IPS-20b (cell line): ENCODE results near the gene SNTG2.
"Not testable (repeated sequence)": the region's sequence is repeated elsewhere in the genome, so short reads cannot be mapped to it uniquely, and the experiment has no call there.

ENCODE experiments used
- H3K27ac ChIP-seq: one replicate; pipeline ENCODE4 v1.5.1; 2013; ENCODE audit warnings: low read length
- H3K27me3 ChIP-seq: 2 replicates; pipeline ENCODE4 v1.6.1; 2013; ENCODE audit warnings: mild to moderate bottlenecking, low read length, inconsistent platforms; ENCODE audit not compliant: insufficient read depth
- H3K36me3 ChIP-seq: 2 replicates; pipeline ENCODE4 v1.6.1; 2013; ENCODE audit warnings: low read depth, mild to moderate bottlenecking, inconsistent platforms, low read length, moderate library complexity; ENCODE audit not compliant: insufficient read depth
- H3K4me1 ChIP-seq: 2 replicates; pipeline ENCODE4 v1.6.1; 2013; ENCODE audit warnings: mild to moderate bottlenecking, control low read depth, inconsistent platforms, low read length, moderate library complexity; ENCODE audit not compliant: insufficient read depth
- H3K4me3 ChIP-seq: 2 replicates; pipeline ENCODE4 v1.5.1; 2013; ENCODE audit warnings: mild to moderate bottlenecking, low read length, inconsistent platforms
- H3K9ac ChIP-seq: 2 replicates; pipeline ENCODE4 v1.6.1; 2013; ENCODE audit warnings: low read depth, mild to moderate bottlenecking, inconsistent platforms, low read length, moderate library complexity
- H3K9me3 ChIP-seq: 2 replicates; pipeline ENCODE4 v1.6.1; 2013; ENCODE audit warnings: mild to moderate bottlenecking, low read depth, low read length, inconsistent platforms; ENCODE audit not compliant: insufficient read depth

Gene SNTG2

GRCh38 chr2:1403565-1403964, 452.9 kb downstream of the SNTG2 start:
- H3K9ac ChIP-seq = no peak overlapping the region

DNA sequence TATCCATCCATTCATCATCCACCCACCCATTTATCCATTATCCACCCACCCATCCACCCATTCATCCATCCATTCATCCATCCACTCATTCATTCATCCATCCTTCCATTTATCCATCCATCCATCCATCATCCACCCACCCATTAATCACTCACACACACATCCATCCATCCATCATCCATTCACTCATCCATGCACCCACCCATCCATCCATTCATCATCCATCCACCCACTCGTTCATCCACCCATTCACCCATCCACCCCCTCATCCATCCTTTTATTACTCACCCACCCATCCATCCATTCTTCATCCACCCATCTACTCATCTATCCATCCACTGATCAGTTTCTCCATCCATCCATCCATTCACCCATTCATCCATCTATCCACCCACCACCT, 454.5 kb downstream of the SNTG2 start:
- H3K27me3 ChIP-seq = peaks cover 1% of the 10 kb centered on the region; the same call in 1 of the 2 replicates
- no peak overlapping the region for H3K4me3 ChIP-seq
- no peaks in the 10 kb centered on the region for H3K4me1 ChIP-seq
- H3K27ac ChIP-seq = no peak overlapping the region
- no peaks in the 10 kb centered on the region for H3K9me3 ChIP-seq
- no peaks in the 10 kb centered on the region for H3K36me3 ChIP-seq
- H3K9ac ChIP-seq = no peak overlapping the region

More at GRCh38 chr2:1403565-1403964, 452.9 kb downstream of the SNTG2 start:
- Histone ChIP-seq H3K4me3 (no peak overlapping the region), H3K27me3 (no peaks in the 10 kb centered on the region), H3K36me3 (no peaks in the 10 kb centered on the region), H3K27ac (no peak overlapping the region), H3K9me3 (no peaks in the 10 kb centered on the region), H3K4me1 (no peaks in the 10 kb centered on the region)

GRCh38 chr2:1405967-1406366, 455.3 kb downstream of the SNTG2 start:
- H3K36me3 ChIP-seq = no peaks in the 10 kb centered on the region
- H3K27me3 ChIP-seq = peaks cover 10% of the 10 kb centered on the region; the same call in 1 of the 2 replicates
- no peak overlapping the region for H3K4me3 ChIP-seq
- no peak overlapping the region for H3K27ac ChIP-seq
- H3K9ac ChIP-seq = no peak overlapping the region
- no peaks in the 10 kb centered on the region for H3K9me3 ChIP-seq
- H3K4me1 ChIP-seq = no peaks in the 10 kb centered on the region

GRCh38 chr2:1406434-1406833, 455.8 kb downstream of the SNTG2 start:
- Histone ChIP-seq H3K36me3 (no peaks in the 10 kb centered on the region), H3K27ac (no peak overlapping the region), H3K9ac (no peak overlapping the region), H3K4me1 (no peaks in the 10 kb centered on the region; the same call in 1 of the 2 replicates), H3K4me3 (no peak overlapping the region), H3K9me3 (no peaks in the 10 kb centered on the region), H3K27me3 (peaks cover 13% of the 10 kb centered on the region; the same call in 1 of the 2 replicates)

DNA sequence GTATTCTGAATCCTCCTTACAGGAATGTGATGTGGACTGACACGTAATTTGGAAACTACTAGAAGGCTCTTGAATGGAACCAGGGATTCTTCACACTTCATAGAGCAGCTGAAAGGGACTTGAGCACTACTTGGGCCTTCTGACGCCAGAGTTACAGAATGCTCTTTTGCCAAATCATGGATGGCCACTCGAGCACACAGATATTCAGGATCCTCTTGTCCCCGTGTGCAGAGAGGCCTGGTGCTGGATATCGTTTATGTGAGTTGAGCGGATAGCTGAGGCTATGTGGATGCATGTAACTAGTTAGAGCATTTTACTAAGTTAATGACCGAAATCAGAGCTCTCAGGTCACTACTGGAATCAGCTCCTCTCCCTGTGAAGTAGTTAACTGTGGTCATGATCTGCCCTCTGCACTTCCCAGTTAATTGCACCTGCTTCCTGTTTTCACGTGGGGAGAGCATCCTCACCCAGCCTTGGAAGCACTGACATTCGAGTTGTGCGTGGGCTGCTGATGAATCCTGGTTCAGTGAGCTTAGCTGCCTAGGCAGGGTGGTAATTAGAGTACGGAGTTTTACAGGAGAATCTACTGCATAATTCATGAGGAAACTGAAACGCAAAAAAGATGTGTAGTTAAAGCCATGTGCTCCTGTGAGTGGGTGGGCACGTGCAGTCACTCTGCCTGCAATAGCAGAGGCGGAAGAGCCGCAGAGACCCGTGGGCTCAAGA, 457.5 kb downstream of the SNTG2 start:
- no peak overlapping the region for H3K4me3 ChIP-seq

DNA sequence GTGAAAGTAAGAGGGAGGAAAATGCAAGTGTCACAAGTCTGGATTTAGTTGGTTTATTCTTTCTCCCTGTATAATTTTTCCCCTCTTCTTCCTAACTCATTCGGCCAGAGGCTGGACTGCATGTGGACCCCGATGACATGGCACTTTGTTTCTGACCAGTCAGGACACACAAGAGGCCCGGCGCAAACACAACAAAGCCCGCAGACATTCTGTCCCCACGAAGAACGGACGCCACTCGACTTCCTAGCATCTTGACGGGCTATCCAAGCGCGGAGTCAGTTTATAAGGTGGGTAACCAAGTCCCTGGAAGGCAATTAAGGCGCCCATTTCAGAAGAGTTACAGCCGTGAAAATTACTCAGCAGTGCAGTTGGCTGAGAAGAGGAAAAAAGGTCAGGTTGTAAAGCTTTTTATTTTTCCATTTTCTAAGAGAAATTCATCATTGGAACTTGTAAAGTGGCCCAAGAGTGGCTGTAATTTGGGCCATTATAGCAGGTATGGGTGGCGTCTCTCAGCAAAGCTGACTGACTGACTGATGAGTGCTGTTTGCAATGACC, 462.6 kb downstream of the SNTG2 start, which contains the start of gene TPO:
TPO (plus strand) TSS at position 308 of the 555 bp plus-strand sequence. CDS start 946 bp downstream, outside the sequence.
- no peaks in the 10 kb centered on the region; the same call in 1 of the 2 replicates for H3K4me1 ChIP-seq
- no peak within 1 kb of the TSS for H3K27ac ChIP-seq
- no peaks in the 10 kb centered on the region for H3K36me3 ChIP-seq
- no peaks in the 10 kb centered on the region for H3K9me3 ChIP-seq
- no peak within 1 kb of the TSS for H3K4me3 ChIP-seq
- H3K27me3 ChIP-seq = peaks cover 24% of the 10 kb centered on the region
- H3K9ac ChIP-seq = no peak within 1 kb of the TSS

More for the DNA sequence above, 457.5 kb downstream of the SNTG2 start:
- peaks cover 24% of the 10 kb centered on the region for H3K27me3 ChIP-seq
- no peaks in the 10 kb centered on the region for H3K9me3 ChIP-seq
- no peak overlapping the region for H3K27ac ChIP-seq
- no peak overlapping the region for H3K9ac ChIP-seq
- H3K36me3 ChIP-seq = no peaks in the 10 kb centered on the region
- H3K4me1 ChIP-seq = no peaks in the 10 kb centered on the region; the same call in 1 of the 2 replicates

GRCh38 chr2:1414121-1414520, 463.5 kb downstream of the SNTG2 start:
- H3K27ac ChIP-seq = no peak overlapping the region
- no peaks in the 10 kb centered on the region for H3K9me3 ChIP-seq
- H3K36me3 ChIP-seq = no peaks in the 10 kb centered on the region
- peaks cover 24% of the 10 kb centered on the region for H3K27me3 ChIP-seq
- H3K4me3 ChIP-seq = no peak overlapping the region
- H3K9ac ChIP-seq = no peak overlapping the region
- no peaks in the 10 kb centered on the region; the same call in 1 of the 2 replicates for H3K4me1 ChIP-seq

DNA sequence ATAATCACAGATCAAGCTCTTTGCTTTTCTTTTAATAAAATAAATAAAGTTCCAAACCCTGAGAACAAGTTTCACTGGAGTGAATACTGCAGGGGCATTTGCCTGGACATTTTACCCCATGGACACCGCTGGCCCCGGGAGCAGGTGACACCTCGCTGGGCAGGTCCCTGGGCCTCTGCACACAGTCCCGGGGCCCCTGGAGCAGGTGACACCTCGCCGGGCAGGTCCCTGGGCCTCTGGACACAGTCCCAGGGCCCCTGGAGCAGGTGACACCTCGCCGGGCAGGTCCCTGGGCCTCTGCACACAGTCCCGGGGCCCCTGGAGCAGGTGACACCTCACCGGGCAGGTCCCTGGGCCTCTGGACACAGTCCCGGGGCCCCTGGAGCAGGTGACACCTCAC, 464.3 kb downstream of the SNTG2 start:
- H3K4me3 ChIP-seq, H3K27ac ChIP-seq, H3K9me3 ChIP-seq, H3K4me1 ChIP-seq, H3K36me3 ChIP-seq, H3K9ac ChIP-seq: not testable (repeated sequence)
- peaks cover 24% of the 10 kb centered on the region for H3K27me3 ChIP-seq

DNA sequence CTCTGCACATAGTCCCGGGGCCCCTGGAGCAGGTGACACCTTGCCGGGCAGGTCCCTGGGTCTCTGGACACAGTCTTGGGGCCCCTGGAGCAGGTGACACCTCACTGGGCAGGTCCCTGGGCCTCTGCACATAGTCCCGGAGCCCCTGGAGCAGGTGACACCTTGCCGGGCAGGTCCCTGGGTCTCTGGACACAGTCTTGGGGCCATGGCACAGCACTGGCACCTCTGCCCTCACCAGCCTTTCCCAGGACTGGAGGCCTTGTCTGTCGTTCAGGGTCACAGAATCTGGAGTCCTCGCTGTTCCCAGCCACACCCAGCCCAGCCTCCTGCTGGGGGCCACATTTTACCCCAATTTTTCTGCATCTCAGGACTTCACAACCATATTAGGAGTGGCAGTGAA, 464.9 kb downstream of the SNTG2 start:
- H3K27me3 ChIP-seq = peaks cover 21% of the 10 kb centered on the region
- H3K9me3 ChIP-seq = no peaks in the 10 kb centered on the region

More for the DNA sequence above, 464.9 kb downstream of the SNTG2 start:
- no peaks in the 10 kb centered on the region; the same call in 1 of the 2 replicates for H3K4me1 ChIP-seq
- H3K27ac ChIP-seq = no peak overlapping the region
- no peaks in the 10 kb centered on the region for H3K36me3 ChIP-seq
- no peak overlapping the region for H3K4me3 ChIP-seq
- no peak overlapping the region for H3K9ac ChIP-seq
